Activated B cell treated with CpG ODN at 0.5 μM for 24 hours (primary cell): ENCODE measurements around the gene PTPRD. TPM values are rescaled to one million over a fixed set of nuclear protein-coding genes. Genes with fewer than 3 reads are reported as not detected.
"Not testable (repeated sequence)": the region's sequence is repeated elsewhere in the genome, so short reads cannot be mapped to it uniquely, and the experiment has no call there.

Source experiments
- ATAC-seq: fragments of 200-7000 bp; cut with Tn5 transposase; one replicate; pipeline ENCODE4 v1.10.0; 2021; ENCODE audit warnings: low read depth, mild to moderate bottlenecking, moderate library complexity
- CTCF ChIA-PET: fragments of 350-600 bp; sonication (Branson Sonifier 250); formaldehyde crosslinking; loops from one replicate; lab custom pipeline; 2021; ENCODE audit warnings: antibody characterized with exemption; lab: Charles Lee
- POLR2A ChIA-PET: fragments of 350-600 bp; sonication (Branson Sonifier 250); formaldehyde crosslinking; loops from one replicate; lab custom pipeline; 2021; ENCODE audit warnings: antibody characterized with exemption; lab: Charles Lee
- DNase-seq: peaks from one replicate; pipeline ENCODE4 v3.0.0; 2022
- H3K27ac Mint-ChIP-seq: one replicate; pipeline ENCODE4 v1.8.0; 2020; ENCODE audit warnings: mixed read lengths
- H3K27me3 Mint-ChIP-seq: one replicate; pipeline ENCODE4 v1.8.0; 2021; ENCODE audit warnings: mixed read lengths
- H3K36me3 Mint-ChIP-seq: one replicate; pipeline ENCODE4 v1.8.0; 2021; ENCODE audit warnings: low read depth, mixed read lengths
- H3K4me1 Mint-ChIP-seq: one replicate; pipeline ENCODE4 v1.8.0; 2021; ENCODE audit warnings: mixed read lengths
- H3K4me3 Mint-ChIP-seq: one replicate; pipeline ENCODE4 v1.8.0; 2020; ENCODE audit warnings: mild to moderate bottlenecking, mixed read lengths
- H3K9me3 Mint-ChIP-seq: one replicate; pipeline ENCODE4 v1.8.0; 2020; ENCODE audit warnings: mixed read lengths
- intact Hi-C: fragments of 100-400 bp; cut with micrococcal nuclease; formaldehyde crosslinking; loops from one replicate; pipeline ENCODE4 v1.15.1; 2024
- total RNA-seq: library from RNA; stranded (reverse); gene quantifications from 2 replicates; pipeline ENCODE4 v1.2.3, GENCODE V29; 2022
- TF ChIP-seq, protein P1 (sequence below): fragments of 200-600 bp; IDR thresholded peaks from one replicate; pipeline ENCODE4 v1.8.0; 2022; ENCODE audit warnings: antibody characterized with exemption, mild to moderate bottlenecking

Gene PTPRD
- total RNA-seq, 1 donor from 2014 or later: 0.04 TPM

DNA sequence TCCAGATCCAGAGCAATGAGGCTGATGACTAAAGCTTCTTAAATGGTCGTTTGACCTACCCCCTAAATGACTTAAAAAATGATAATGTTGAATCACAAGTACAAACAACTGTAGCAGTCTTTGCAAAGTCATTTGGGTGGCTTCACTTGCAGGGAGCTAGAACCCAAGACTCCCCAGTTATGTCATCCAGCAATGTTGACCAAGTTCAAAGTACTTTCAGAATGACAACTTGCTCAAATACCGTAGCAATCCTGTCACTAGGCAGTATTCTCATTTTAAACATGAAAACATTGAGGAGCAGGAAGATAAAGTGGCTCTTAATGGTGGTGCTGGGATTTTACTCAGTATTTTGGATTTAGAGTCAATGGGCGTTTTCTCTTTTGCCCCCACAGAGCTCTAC, 1596.2 kb downstream of the PTPRD start:
- DNase-seq (no peak), ATAC-seq (no peak)
- TF ChIP-seq, protein P1, sequence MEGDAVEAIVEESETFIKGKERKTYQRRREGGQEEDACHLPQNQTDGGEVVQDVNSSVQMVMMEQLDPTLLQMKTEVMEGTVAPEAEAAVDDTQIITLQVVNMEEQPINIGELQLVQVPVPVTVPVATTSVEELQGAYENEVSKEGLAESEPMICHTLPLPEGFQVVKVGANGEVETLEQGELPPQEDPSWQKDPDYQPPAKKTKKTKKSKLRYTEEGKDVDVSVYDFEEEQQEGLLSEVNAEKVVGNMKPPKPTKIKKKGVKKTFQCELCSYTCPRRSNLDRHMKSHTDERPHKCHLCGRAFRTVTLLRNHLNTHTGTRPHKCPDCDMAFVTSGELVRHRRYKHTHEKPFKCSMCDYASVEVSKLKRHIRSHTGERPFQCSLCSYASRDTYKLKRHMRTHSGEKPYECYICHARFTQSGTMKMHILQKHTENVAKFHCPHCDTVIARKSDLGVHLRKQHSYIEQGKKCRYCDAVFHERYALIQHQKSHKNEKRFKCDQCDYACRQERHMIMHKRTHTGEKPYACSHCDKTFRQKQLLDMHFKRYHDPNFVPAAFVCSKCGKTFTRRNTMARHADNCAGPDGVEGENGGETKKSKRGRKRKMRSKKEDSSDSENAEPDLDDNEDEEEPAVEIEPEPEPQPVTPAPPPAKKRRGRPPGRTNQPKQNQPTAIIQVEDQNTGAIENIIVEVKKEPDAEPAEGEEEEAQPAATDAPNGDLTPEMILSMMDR: no peak
- Mint-ChIP-seq H3K27me3 (no peaks in the 10 kb centered on the region), H3K36me3 (no peaks in the 10 kb centered on the region), H3K9me3 (peaks cover 2% of the 10 kb centered on the region), H3K4me1 (no peaks in the 10 kb centered on the region), H3K4me3 (no peak overlapping the region), H3K27ac (no peak overlapping the region)
- POLR2A ChIA-PET: no interaction called here
- intact Hi-C loops: no loop called here
- CTCF ChIA-PET: no interaction called here

DNA sequence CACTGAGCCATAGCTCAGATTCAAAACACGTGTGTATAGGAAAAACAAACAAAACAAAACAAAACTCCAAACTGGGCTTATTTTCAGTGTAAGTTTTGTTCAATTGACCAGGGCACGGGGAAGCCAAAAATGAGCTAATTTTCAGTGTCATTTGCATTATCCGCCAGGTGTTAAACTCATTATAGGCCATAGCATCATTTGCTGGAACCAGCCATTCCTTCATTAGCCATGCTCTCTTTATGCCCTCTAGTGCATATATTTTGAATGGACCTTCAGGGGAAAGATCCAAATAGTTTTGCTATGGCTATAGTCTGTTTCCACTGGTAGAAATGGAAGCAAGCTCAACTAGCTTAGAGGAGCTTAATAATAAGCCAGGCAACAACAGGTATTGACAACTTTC, 1608.0 kb downstream of the PTPRD start:
- Mint-ChIP-seq H3K9me3 (peaks cover 2% of the 10 kb centered on the region), H3K36me3 (no peaks in the 10 kb centered on the region), H3K27me3 (no peaks in the 10 kb centered on the region), H3K4me1 (no peaks in the 10 kb centered on the region), H3K27ac (no peak overlapping the region), H3K4me3 (no peak overlapping the region)
- no peak for DNase-seq
- ChIA-PET CTCF (no interaction called here), POLR2A (no interaction called here)
- intact Hi-C loops: no loop called here
- ATAC-seq: no peak
- TF ChIP-seq, protein P1: no peak

DNA sequence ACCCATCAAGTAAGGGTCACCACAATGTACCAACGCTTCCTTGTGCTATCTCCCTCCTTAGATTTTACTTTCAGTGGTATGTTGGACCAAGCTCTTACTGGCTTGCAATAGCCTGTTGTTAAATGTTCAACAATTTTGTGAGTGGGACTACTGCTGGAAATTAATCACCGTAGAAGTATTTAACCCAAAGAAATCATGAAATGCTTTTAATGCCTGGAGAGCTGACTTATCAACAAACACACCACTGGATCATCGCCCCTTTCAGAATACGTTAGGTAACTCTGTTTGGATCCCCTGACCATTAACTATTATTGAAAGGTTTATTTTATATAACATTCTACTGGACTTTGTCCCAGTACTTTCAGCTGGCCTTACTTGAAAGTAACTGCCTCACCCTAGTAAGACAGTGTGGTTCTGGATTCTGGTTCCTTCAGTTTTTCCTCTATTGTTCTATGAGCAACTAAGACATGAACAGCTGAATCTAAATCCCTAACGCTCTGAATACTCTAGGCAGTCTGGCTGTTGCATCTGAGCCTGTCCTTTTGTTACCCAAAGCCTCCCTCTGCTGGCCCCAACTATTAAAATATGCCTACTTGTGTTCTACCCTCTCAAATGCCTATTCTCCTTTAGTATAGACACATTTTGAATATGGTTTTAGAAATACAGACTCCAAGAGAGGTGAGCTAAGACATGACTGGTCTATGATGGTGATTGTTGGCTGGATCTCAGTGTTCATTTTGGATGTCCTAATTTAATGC, 1609.8 kb downstream of the PTPRD start:
- H3K9me3 Mint-ChIP-seq: peaks cover 2% of the 10 kb centered on the region
- no peak overlapping the region for H3K4me3 Mint-ChIP-seq
- TF ChIP-seq, protein P1: no peak
- POLR2A ChIA-PET: no interaction called here
- no peaks in the 10 kb centered on the region for H3K27me3 Mint-ChIP-seq
- intact Hi-C loops: no loop called here
- no peak overlapping the region for H3K27ac Mint-ChIP-seq
- CTCF ChIA-PET: no interaction called here
- H3K4me1 Mint-ChIP-seq: no peaks in the 10 kb centered on the region
- no peaks in the 10 kb centered on the region for H3K36me3 Mint-ChIP-seq
- DNase-seq (no peak), ATAC-seq (no peak)

DNA sequence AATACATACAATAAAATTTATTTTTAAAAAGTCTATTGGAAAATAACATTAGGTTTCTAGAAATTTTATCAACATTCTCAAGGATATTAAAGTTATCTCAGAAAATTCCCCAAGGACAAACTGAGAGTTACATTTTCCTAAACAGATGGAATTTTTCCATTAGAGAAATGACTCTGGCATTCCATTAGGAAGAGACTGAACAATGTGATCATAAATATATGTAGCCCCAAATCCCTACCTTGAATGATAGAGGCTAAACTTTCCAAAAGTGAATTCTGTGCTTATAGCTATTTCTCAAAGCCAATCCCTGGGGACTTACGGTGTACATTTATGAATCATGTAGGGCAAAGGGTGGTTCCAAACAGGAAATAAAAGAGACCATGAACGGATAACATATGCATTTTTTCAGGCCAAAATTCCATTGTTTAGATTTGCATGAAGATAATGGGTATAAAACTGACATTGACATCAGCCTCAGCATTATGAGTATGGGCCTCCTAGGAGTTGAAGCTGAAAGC, 1632.2 kb downstream of the PTPRD start:
- Mint-ChIP-seq H3K4me1 (no peaks in the 10 kb centered on the region), H3K9me3 (peaks cover 2% of the 10 kb centered on the region), H3K36me3 (no peaks in the 10 kb centered on the region), H3K27me3 (no peaks in the 10 kb centered on the region), H3K27ac (no peak overlapping the region), H3K4me3 (no peak overlapping the region)
- ChIA-PET POLR2A (no interaction called here), CTCF (no interaction called here)
- DNase-seq (no peak), ATAC-seq (no peak)
- intact Hi-C loops: no loop called here
- TF ChIP-seq, protein P1: no peak

DNA sequence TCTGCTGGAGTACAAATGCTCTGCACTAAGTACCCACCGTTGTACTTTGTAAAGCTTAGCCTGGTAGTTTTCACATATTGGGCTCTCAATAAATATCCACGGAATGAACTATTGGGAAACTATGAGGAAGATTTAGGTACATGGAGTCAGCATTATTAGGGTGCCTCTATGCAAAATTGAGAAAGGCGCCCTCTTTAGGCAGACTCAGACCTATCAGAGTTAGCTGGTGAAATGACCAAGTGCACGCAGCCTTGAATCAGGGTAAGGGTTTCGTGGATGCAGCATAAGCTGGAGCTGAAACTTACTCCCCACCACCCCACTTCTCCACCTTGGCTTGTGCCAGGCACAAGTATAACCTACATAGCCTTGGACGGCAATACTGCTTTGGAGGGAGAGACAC, 1634.5 kb downstream of the PTPRD start:
- Mint-ChIP-seq H3K36me3 (no peaks in the 10 kb centered on the region), H3K4me3 (no peak overlapping the region), H3K4me1 (no peaks in the 10 kb centered on the region), H3K27ac (no peak overlapping the region), H3K9me3 (peaks cover 2% of the 10 kb centered on the region), H3K27me3 (no peaks in the 10 kb centered on the region)
- DNase-seq (no peak), ATAC-seq (no peak)
- intact Hi-C loops: no loop called here
- CTCF ChIA-PET: no interaction called here
- TF ChIP-seq, protein P1: no peak
- POLR2A ChIA-PET: no interaction called here

DNA sequence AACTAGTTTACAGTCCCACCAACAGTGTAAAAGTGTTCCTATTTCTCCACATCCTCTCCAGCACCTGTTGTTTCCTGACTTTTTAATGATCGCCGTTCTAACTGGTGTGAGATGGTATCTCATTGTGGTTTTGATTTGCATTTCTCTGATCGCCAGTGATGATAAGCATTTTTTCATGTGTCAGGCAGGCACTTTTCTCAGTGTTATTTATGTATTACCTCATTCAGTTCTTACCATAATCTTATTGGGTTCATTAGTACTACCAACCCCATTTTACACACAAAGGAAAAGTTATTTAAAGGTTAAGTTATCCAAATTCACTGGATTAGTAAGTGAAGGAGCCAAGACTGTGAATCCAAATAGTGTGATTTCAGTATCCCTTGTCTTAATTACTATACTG, 1644.5 kb downstream of the PTPRD start:
- CTCF ChIA-PET, ATAC-seq, DNase-seq, H3K4me1 Mint-ChIP-seq, POLR2A ChIA-PET, H3K4me3 Mint-ChIP-seq, H3K9me3 Mint-ChIP-seq, H3K27me3 Mint-ChIP-seq, H3K27ac Mint-ChIP-seq, intact Hi-C loops, H3K36me3 Mint-ChIP-seq: not testable (repeated sequence)
